ENCODE measurements around the gene RHEX.

GRCh38 chr1:206005778-206006180, 47.2 kb upstream of the RHEX start:
- TF ChIP-seq CTCF (conservative IDR thresholded peaks at IDR 0.05): no peak
- TF ChIP-seq ZFX (IDR thresholded peaks at IDR 0.05): no peak
